Breast epithelium (tissue), 3 donors: Measurements from ENCODE around the gene TMTC3.

ENCODE experiments used
- POLR2A ChIP-seq: fragments of 450-650 bp; IDR thresholded peaks from one replicate; pipeline ENCODE4 v1.6.1; 2016; ENCODE audit warnings: antibody characterized with exemption, mild to moderate bottlenecking, moderate library complexity
- TF ChIP-seq, protein P1 (sequence below), 3 donors: fragments of 450-650 bp; IDR thresholded peaks; one replicate each; pipeline ENCODE4 v1.5.1; 2016 to 2017; ENCODE audit warnings: antibody characterized with exemption in 3 of 3, mild to moderate bottlenecking in 3 of 3, moderate library complexity in 3 of 3

- TF ChIP-seq, protein P1, sequence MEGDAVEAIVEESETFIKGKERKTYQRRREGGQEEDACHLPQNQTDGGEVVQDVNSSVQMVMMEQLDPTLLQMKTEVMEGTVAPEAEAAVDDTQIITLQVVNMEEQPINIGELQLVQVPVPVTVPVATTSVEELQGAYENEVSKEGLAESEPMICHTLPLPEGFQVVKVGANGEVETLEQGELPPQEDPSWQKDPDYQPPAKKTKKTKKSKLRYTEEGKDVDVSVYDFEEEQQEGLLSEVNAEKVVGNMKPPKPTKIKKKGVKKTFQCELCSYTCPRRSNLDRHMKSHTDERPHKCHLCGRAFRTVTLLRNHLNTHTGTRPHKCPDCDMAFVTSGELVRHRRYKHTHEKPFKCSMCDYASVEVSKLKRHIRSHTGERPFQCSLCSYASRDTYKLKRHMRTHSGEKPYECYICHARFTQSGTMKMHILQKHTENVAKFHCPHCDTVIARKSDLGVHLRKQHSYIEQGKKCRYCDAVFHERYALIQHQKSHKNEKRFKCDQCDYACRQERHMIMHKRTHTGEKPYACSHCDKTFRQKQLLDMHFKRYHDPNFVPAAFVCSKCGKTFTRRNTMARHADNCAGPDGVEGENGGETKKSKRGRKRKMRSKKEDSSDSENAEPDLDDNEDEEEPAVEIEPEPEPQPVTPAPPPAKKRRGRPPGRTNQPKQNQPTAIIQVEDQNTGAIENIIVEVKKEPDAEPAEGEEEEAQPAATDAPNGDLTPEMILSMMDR (IDR thresholded peaks at IDR 0.05): no peak
- no peak for TF ChIP-seq POLR2A
Measured at GRCh38 chr12:88167384-88167783, 25.3 kb downstream of the TMTC3 start.
